Eye (tissue), 1 donor: Measurements from ENCODE around the gene SKA2.
"Not testable (repeated sequence)": the region's sequence is repeated elsewhere in the genome, so short reads cannot be mapped to it uniquely, and the experiment has no call there.

Experiments
- DNase-seq: peaks from one replicate; pipeline ENCODE4 v3.0.0-alpha.2; 2015

The SKA2 gene

GRCh38 chr17:59151006-59151405 is 4.0 kb downstream of the SKA2 start:
- DNase-seq, result peak; percentile 12

GRCh38 chr17:59149841-59150511 is 5.0 kb downstream of the SKA2 start:
- DNase-seq, result no peak

- no peak for DNase-seq
These were observed 5.9 kb downstream of the SKA2 start for GRCh38 chr17:59149051-59149450.

GRCh38 chr17:59145571-59146096 is 9.4 kb downstream of the SKA2 start:
- DNase-seq, result no peak

- no peak for DNase-seq
These were observed 13.1 kb downstream of the SKA2 start for GRCh38 chr17:59141860-59142259.

- no peak for DNase-seq
These were observed 15.0 kb downstream of the SKA2 start for GRCh38 chr17:59139939-59140338.

- not testable (repeated sequence) for DNase-seq
These were observed 16.6 kb downstream of the SKA2 start for GRCh38 chr17:59138339-59138738.

- DNase-seq, result no peak
These were observed 23.9 kb downstream of the SKA2 start for GRCh38 chr17:59131131-59131530.

- no peak for DNase-seq
These were observed 25.2 kb downstream of the SKA2 start for GRCh38 chr17:59129814-59130213.

GRCh38 chr17:59126809-59127417 is 28.1 kb downstream of the SKA2 start:
- no peak for DNase-seq

GRCh38 chr17:59124665-59125064 is 30.3 kb downstream of the SKA2 start:
- no peak for DNase-seq

GRCh38 chr17:59121901-59122480 is 33.0 kb downstream of the SKA2 start:
- DNase-seq, result no peak

GRCh38 chr17:59115474-59115873 is 39.5 kb downstream of the SKA2 start:
- DNase-seq, result no peak

GRCh38 chr17:59111539-59111938 is 43.4 kb downstream of the SKA2 start:
- no peak for DNase-seq

- no peak for DNase-seq
These were observed 44.0 kb downstream of the SKA2 start for GRCh38 chr17:59110973-59111372.

- DNase-seq, result peak; percentile 8
These were observed 46.4 kb downstream of the SKA2 start for GRCh38 chr17:59108400-59109102.

GRCh38 chr17:59107306-59107670 is 47.7 kb downstream of the SKA2 start:
- DNase-seq, result no peak

- DNase-seq, result peak; percentile 99
These were observed 48.3 kb downstream of the SKA2 start, which contains the start of gene TRIM37 for GRCh38 chr17:59106463-59107305. Gene TRIM37 (minus strand): TSS chr17:59106880. CDS start chr17:59106461, 419 bp downstream.

GRCh38 chr17:59105852-59106462 is 49.0 kb downstream of the SKA2 start:
- no peak for DNase-seq

GRCh38 chr17:59101178-59101577 is 53.8 kb downstream of the SKA2 start:
- no peak for DNase-seq

- no peak for DNase-seq
These were observed 57.1 kb downstream of the SKA2 start for GRCh38 chr17:59097876-59098275.
